K562 (cell line): ENCODE measurements around the gene DPM2. TPM values are rescaled to one million over a fixed set of nuclear protein-coding genes. Genes with fewer than 3 reads are reported as not detected.
A peak's percentile ranks its signal among the peaks of the same experiment; 100 is the strongest.

Source experiments
- ATAC-seq: fragments of 200-7000 bp; cut with Tn5 transposase; 3 replicates; pipeline ENCODE4 v1.9.1; 2020; ENCODE audit warnings: moderate library complexity
- BruUV-seq: library from RNA; stranded (reverse); fragments of 400-500 nt; replicated peaks from 2 replicates; lab custom pipeline; 2021; lab: Mats Ljungman, UMichigan
- CTCF ChIA-PET: fragments of 300-600 bp; formaldehyde crosslinking; extraction: SDS; loops from one replicate; lab custom pipeline; 2021; ENCODE audit warnings: low intra/inter-chr PET ratio; lab: Yijun Ruan, JAX
- POLR2A ChIA-PET: fragments of 300-600, 350-650 bp; sonication (Branson Sonifier 250); formaldehyde crosslinking; extraction: SDS; loops from one replicate; lab custom pipeline; 2021; ENCODE audit warnings: antibody characterized with exemption, inconsistent platforms; lab: Yijun Ruan, JAX
- DNase-seq, 4 experiments: peaks; one replicate each; pipeline versions ENCODE4 v3.0.0 to v3.0.0-alpha.2; 2011 to 2018; ENCODE audit warnings: low spot score in 3 of 4, mixed read lengths in 3 of 4; ENCODE audit errors: extremely low read depth in 1 of 4
- FAIRE-seq: peaks from 2 replicates; lab custom pipeline; 2011; peaks lifted over from hg19 to GRCh38; lab: Jason Lieb, UNC
- H2AFZ ChIP-seq: 2 replicates; pipeline ENCODE4 v1.6.0; 2011; ENCODE audit warnings: low read depth, low read length, control low read depth, inconsistent platforms
- H3K27ac ChIP-seq: fragments of 200-600 bp; 3 replicates; pipeline ENCODE4 v1.8.0; 2011; ENCODE audit warnings: low read depth, mild to moderate bottlenecking, control low read depth, inconsistent platforms, low read length, moderate library complexity, mixed read lengths; ENCODE audit errors: extremely low read depth
- H3K27me3 ChIP-seq, 2 experiments: fragments of 300-600 bp in 1 of 2; 2 replicates in 1 of 2; 3 replicates in 1 of 2; pipeline versions ENCODE4 v1.6.0 to v1.8.0; 2011; ENCODE audit warnings: inconsistent platforms in 2 of 2, low read length in 2 of 2, mild to moderate bottlenecking in 1 of 2, mixed read lengths in 1 of 2, moderate library complexity in 1 of 2; ENCODE audit not compliant: control insufficient read depth in 2 of 2, insufficient read depth in 2 of 2
- H3K36me3 ChIP-seq: fragments of 300-600 bp; 3 replicates; pipeline ENCODE4 v1.8.0; 2011; ENCODE audit warnings: mild to moderate bottlenecking, low read length, inconsistent platforms; ENCODE audit not compliant: control insufficient read depth, insufficient read depth
- H3K4me1 ChIP-seq, 2 experiments: fragments of 200-600 bp in 1 of 2; replicated peaks in 1 of 2; 2 replicates in 1 of 2; 3 replicates in 1 of 2; pipeline versions ENCODE4 v1.5.1 to v1.8.0; 2011; ENCODE audit warnings: inconsistent platforms in 2 of 2, low read length in 2 of 2, mild to moderate bottlenecking in 1 of 2, mixed read lengths in 1 of 2, moderate library complexity in 1 of 2; ENCODE audit not compliant: control insufficient read depth in 2 of 2, insufficient read depth in 2 of 2
- H3K4me2 ChIP-seq: 2 replicates; pipeline ENCODE4 v1.6.1; 2011; ENCODE audit warnings: low read length, control low read depth, inconsistent platforms, mixed read lengths; ENCODE audit not compliant: insufficient read depth
- H3K4me3 ChIP-seq: fragments of 200-600 bp; sonication (generic), shearing (Covaris generic); 2 replicates; pipeline ENCODE4 v1.5.1; 2016; ENCODE audit warnings: control low read depth, inconsistent platforms
- H3K79me2 ChIP-seq: fragments of 200-600 bp; 3 replicates; pipeline ENCODE4 v1.8.0; 2011; ENCODE audit warnings: low read length, inconsistent platforms; ENCODE audit not compliant: control insufficient read depth, insufficient read depth
- H3K9ac ChIP-seq, 2 experiments: 2 replicates each; pipeline versions ENCODE4 v1.6.0 to v1.6.1; 2011; ENCODE audit warnings: low read depth in 2 of 2, low read length in 2 of 2, control low read depth in 1 of 2, inconsistent platforms in 1 of 2, mild to moderate bottlenecking in 1 of 2, mixed read lengths in 1 of 2; ENCODE audit not compliant: insufficient read depth in 1 of 2
- H3K9me1 ChIP-seq: one replicate; pipeline ENCODE4 v1.6.0; 2011; ENCODE audit warnings: inconsistent platforms, mild to moderate bottlenecking, low read length, moderate library complexity; ENCODE audit not compliant: control insufficient read depth, insufficient read depth
- H3K9me3 ChIP-seq: replicated peaks from 2 replicates; pipeline ENCODE4 v1.5.1; 2011; ENCODE audit warnings: low read depth, low read length, inconsistent platforms; ENCODE audit not compliant: control insufficient read depth, insufficient read depth
- H4K20me1 ChIP-seq: replicated peaks from 2 replicates; pipeline ENCODE4 v1.6.1; 2011; ENCODE audit warnings: low read length, inconsistent platforms, mixed read lengths; ENCODE audit not compliant: control insufficient read depth, insufficient read depth
- MAZ ChIP-seq, 2 experiments: fragments of 450-650 bp in 1 of 2; sonication (generic) in 1 of 2; formaldehyde crosslinking; IDR thresholded peaks in 1 of 2; conservative IDR thresholded peaks in 1 of 2; 2 replicates each; pipeline versions ENCODE4 v1.4.0 to v1.5.0; 2020; ENCODE audit warnings: mild to moderate bottlenecking in 1 of 2, missing genetic modification reagents in 1 of 2
- TFE3 ChIP-seq: fragments of 450-650 bp; formaldehyde crosslinking; IDR thresholded peaks from 2 replicates; pipeline ENCODE4 v1.4.0; 2020; ENCODE audit warnings: mild to moderate bottlenecking, mixed read lengths
- ZNF445 ChIP-seq: fragments of 250-450 bp; sonication (Bioruptor Pico); IDR thresholded peaks from 2 replicates; pipeline ENCODE4 v1.4.0; 2020; ENCODE audit warnings: low read depth, mild to moderate bottlenecking, moderate library complexity
- ZSCAN32 ChIP-seq: fragments of 450-650 bp; formaldehyde crosslinking; IDR thresholded peaks from 2 replicates; pipeline ENCODE4 v1.4.0; 2020; ENCODE audit warnings: mild to moderate bottlenecking, moderate library complexity
- WGBS: fragments of 100-300 bp; shearing (Covaris generic); methylation state at CpG from one replicate; pipeline ENCODE4 v1.1.6; 2016; ENCODE audit warnings: low coverage, mixed read lengths; ENCODE audit not compliant: insufficient coverage; ENCODE audit errors: missing lambda C conversion rate; 5-methylcytosine and 5-hydroxymethylcytosine counted together
- in situ Hi-C: fragments of 300-500 bp; cut with MboI; formaldehyde crosslinking; loops from 4 replicates; pipeline ENCODE4 v1.15.0; 2018; ENCODE audit warnings: inconsistent platforms, mixed read lengths
- intact Hi-C: fragments of 100-400 bp; cut with micrococcal nuclease; formaldehyde crosslinking; loops from 2 replicates; pipeline ENCODE4 v1.14.2; 2022
- polyA plus RNA-seq, 8 experiments: library from polyadenylated mRNA; depleted of rRNA in 4 of 8; stranded (reverse) in 5 of 8; unstranded in 3 of 8; fragments of >200 nt; fragmentation: Nextera tagmentation in 2 of 8; fragmentation: Illumina TruSeq in 1 of 8; extraction: Ambion mirVana in 2 of 8; extraction: Trizol in 1 of 8; gene quantifications; 2 replicates each; pipeline versions ENCODE4 v1.2.1 to v1.2.3, GENCODE V29; 2011 to 2014; ENCODE audit warnings: inconsistent platforms in 1 of 8, missing spikeins in 1 of 8
- total RNA-seq, 7 experiments: library from RNA; depleted of rRNA in 6 of 7; stranded (reverse); fragments of >200 nt in 6 of 7; fragmentation: Illumina TruSeq in 2 of 7; extraction: Trizol in 2 of 7; gene quantifications; 2 replicates each; pipeline versions ENCODE4 v1.2.1 to v1.2.3, GENCODE V29; 2011 to 2021; ENCODE audit warnings: low replicate concordance in 1 of 7
- TF ChIP-seq, protein P1 (sequence below): sonication (generic); formaldehyde crosslinking; IDR thresholded peaks from 2 replicates; pipeline ENCODE4 v1.8.1; 2022; ENCODE audit warnings: missing genetic modification reagents

DPM2 gene
- total and polyA plus RNA-seq, 9 of the 15 experiments (the other 6 are each of a cell fraction or from before 2014, with no cell fraction given) = 43.5 to 126 (median 71.1) TPM

DNA sequence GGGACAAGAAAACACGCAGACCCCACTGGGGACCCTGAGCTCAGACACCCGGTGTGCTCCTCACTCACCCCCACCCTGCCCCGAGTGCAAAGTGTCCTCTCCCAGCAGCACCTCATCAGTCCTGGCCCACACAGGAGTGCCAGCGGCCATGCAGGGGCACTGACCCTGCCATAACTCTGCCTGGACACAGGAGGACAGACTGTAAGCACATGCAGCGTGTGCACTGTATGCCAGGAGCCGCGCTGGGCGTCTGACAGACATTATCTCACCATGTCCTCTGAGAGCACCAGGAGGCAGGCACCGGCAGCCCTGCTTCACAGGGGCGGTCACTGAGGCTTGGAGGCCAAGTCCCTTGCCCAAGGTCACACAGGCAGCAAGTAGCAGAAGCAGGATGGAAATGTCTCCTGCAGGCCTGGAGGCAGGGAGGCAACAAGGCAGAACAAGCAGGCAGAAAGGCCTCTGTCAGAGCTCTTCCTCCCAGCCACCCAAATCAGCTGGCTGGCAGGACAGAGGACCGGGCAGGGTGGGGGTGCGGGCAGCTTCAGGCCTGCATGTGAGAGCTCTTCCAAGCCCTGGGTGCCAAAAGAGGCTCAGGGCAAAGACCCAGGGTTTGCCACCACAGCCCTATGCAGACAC is 34.7 kb upstream of the DPM2 start:
- ATAC-seq (no peak), FAIRE-seq (no peak), DNase-seq (no peak)
- intact Hi-C loops = no loop called here
- Histone ChIP-seq H3K4me2 (no peak overlapping the region), H3K9ac (peak overlapping the region in 1 of 2 experiments; percentile 82; a peak in 2 of 4 replicates), H3K27ac (no peak overlapping the region), H3K79me2 (peaks cover 79% of the 10 kb centered on the region), H3K27me3 (no peaks in the 10 kb centered on the region), H3K4me3 (no peak overlapping the region), H3K9me1 (no peaks in the 10 kb centered on the region), H3K9me3 (no peaks in the 10 kb centered on the region), H4K20me1 (peaks cover 48% of the 10 kb centered on the region), H3K36me3 (peaks cover 6% of the 10 kb centered on the region; the same call in 1 of the 3 replicates), H2AFZ (no peak overlapping the region), H3K4me1 (peaks cover 27 to 80% of the 10 kb centered on the region in 2 experiments)
- no peak for TF ChIP-seq ZSCAN32
- TF ChIP-seq TFE3 (CRISPR knock-in tag) = no peak
- TF ChIP-seq ZNF445 (CRISPR knock-in tag) = no peak
- no peak for TF ChIP-seq MAZ (CRISPR knock-in tag; conservative IDR thresholded peaks at IDR 0.05 in 1 of 2, IDR thresholded peaks at IDR 0.05 in 1 of 2)
- TF ChIP-seq, protein P1, sequence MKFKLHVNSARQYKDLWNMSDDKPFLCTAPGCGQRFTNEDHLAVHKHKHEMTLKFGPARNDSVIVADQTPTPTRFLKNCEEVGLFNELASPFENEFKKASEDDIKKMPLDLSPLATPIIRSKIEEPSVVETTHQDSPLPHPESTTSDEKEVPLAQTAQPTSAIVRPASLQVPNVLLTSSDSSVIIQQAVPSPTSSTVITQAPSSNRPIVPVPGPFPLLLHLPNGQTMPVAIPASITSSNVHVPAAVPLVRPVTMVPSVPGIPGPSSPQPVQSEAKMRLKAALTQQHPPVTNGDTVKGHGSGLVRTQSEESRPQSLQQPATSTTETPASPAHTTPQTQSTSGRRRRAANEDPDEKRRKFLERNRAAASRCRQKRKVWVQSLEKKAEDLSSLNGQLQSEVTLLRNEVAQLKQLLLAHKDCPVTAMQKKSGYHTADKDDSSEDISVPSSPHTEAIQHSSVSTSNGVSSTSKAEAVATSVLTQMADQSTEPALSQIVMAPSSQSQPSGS = no peak
- in situ Hi-C loops = no loop called here
- WGBS = 78% methylated on average over 12 of the region's 12 CpGs
- CTCF ChIA-PET = no interaction called here
- POLR2A ChIA-PET = interaction anchor here (0.5 to 2.1 kb wide), 5 partner anchors 8 to 50 kb away, joined by 3 to 8 read pairs (median 3); partner anchors contain the start of gene EEIG1
- BruUV-seq = no TSS peak
